GM19455 (cell line): Measurements from ENCODE around the gene SPATA12.

Experiments
- ATAC-seq: cut with Tn5 transposase; IDR thresholded peaks from one replicate; pipeline ENCODE4 v1.9.1; 2021; ENCODE audit not compliant: unreplicated experiment

The SPATA12 gene

GRCh38 chr3:57110798-57111197 is 50.3 kb downstream of the SPATA12 start:
- no peak for ATAC-seq

GRCh38 chr3:57112206-57112605 is 51.7 kb downstream of the SPATA12 start:
- ATAC-seq = no peak

- no peak for ATAC-seq
Measured at GRCh38 chr3:57116501-57116900, 56.0 kb downstream of the SPATA12 start.

GRCh38 chr3:57118254-57118653 is 57.8 kb downstream of the SPATA12 start:
- no peak for ATAC-seq

GRCh38 chr3:57120040-57120439 is 59.6 kb downstream of the SPATA12 start:
- no peak for ATAC-seq

- ATAC-seq = no peak
Measured at GRCh38 chr3:57120451-57121174, 60.1 kb downstream of the SPATA12 start.
